ENCODE results near the gene NOCT.
"Not testable (repeated sequence)": the region's sequence is repeated elsewhere in the genome, so short reads cannot be mapped to it uniquely, and the experiment has no call there.

NOCT gene

DNA sequence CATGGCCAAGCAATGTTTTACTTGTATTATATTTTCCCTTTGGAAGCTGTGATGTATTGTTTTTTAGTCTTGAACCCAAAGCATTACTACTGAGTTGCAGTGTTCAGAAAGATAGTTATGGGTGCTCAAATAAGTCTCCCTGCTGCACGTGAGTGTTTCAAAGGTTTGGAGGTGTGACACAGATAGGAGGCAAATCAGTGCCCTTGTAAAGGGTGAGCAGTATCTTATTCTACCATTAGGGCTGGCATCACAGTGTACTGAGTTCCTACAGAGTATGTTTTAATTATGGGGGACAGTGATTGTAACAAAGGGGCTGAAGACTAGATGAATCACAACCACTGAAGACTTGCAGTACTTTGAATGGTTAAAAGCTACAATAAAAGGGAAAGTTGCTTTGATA is 38.3 kb downstream of the NOCT start:
- DNase-seq, result no peak

DNA sequence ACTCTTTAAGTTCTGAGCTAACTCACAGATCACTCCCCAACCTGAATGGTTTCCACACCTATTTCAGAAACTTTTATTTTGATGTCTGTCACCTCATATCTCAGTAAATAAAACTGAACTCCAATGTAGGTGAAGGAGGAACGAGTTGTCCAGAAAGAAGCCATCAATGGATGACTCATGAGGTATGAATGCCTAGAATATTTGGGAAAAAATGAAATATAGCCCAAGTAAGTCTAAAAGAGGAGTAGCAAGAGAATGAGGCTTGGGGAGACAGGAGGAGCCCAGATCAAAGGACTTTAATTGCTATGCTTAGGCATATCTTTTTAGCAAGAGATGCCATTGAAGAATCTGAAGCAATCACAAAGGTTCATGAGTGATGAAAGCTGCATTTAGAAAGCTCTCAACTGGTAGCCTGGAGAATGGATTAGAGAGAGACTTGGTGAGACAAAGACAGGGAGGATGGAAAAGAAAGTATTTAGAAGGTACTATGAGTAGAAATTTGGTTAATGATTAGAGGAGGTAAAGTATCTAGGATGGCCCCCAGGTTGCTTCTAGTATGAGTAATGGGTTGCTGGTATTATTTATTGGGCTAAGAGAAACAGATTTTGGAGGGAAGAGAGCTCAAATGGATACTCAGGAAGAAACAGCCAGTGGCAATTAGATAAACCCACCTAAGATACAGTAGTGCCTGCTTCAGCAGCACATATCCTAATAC is 39.4 kb downstream of the NOCT start:
- DNase-seq, result no peak

DNA sequence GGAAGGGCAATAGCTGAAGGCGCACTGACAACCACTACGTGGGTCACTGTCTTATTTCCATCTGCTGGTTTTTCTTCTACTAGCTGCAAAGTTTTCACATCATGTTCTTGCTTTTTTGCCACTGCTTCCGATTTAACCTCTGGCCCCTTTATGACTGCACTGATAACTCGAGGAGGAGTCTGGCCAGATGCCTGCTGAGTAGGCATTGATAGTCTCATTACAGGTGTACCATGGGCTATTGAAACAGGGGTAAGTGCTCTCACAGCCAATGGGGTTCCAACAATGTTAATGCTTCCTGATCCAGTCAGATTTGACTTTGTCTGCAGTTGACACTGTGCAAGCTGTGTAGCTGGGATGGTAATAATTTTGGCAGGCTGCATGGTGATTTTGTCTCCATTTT is 43.4 kb downstream of the NOCT start:
- DNase-seq, result not testable (repeated sequence)

DNA sequence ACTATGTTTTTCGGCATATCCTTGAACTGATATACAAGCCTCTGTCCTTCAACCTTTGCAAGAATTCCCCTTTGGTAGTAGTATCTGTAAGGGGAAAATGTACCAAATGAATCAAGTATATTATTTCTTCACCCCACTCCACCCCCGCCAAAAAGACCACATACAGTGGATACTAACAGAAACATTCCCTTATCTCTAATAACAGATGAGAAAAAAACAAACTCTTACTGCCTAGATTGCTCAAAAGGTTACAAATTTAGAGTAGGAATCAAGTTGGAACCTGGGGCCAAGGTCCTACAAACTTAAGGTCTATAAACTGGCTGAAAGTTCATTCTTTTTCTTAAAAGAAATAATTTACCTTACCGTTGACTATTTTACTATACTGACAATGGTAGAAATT is 45.0 kb downstream of the NOCT start:
- DNase-seq, result no peak

DNA sequence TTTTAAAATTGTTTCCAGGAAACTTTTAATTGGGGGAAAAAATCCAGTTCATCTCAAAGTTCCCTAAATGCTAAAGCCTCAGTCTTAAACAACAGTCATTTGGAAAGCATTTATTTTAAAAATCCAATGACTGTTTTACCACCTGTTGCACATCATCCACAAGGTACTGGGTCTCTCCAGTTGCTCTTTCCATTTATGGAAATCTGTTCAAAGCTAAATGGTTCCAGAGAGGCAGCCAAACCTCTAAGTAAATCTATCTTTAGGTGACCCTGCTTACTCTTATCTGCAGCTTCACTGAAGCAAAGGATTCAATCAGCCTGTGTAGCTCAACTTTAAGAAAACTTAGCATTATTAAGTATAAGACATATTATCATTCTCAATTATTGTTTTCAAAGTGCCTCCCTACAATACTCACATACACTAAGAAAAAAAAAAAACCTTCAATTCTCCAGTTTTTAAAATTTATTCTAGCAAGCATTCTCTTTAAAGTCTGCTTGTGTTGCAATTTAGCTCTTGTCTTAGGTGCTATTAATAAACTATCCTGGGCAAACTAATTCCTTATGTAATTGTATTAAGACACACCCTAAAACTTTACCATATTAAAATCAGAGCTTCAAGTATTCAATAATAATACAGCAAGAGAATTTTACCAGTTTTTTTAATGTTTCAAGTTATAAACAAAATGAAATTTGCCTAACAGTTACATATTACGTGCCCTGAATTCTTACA is 60.6 kb downstream of the NOCT start:
- DNase-seq, result no peak

DNA sequence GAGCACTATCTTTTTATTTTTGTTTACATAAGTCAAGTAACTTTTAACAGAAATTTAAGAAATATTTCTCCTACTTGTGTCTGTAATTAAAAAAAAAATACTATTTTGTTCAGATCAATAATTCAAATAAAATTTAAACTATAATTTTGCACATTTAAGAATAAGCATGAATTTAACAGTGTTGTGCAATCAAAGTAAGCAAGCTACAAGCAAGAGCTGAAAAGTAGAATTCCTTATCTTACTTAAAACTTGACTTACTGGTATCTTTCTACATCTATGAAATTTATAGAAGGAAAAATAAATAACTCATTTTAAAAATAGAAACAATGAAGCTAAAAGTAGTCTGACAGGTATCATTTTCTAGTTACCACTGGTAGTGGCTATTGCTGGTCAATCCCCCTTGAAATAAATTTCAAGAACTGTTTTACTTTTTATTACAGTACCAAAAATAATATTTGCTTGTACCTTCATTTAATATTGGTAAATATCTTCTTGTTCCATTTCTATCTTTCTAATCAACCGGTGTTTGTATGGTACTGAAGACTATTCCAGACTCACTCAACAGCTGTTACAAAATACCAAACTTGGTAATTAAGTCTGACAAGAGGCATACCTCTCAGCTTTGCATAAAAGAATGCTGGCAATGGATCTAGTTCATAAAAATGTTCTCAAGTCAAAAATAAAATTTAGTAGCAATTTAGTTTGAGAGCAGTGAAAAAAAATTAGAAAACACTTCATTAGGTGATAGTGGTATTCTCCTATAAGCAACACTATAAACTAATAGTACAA is 62.2 kb downstream of the NOCT start:
- no peak for DNase-seq

DNA sequence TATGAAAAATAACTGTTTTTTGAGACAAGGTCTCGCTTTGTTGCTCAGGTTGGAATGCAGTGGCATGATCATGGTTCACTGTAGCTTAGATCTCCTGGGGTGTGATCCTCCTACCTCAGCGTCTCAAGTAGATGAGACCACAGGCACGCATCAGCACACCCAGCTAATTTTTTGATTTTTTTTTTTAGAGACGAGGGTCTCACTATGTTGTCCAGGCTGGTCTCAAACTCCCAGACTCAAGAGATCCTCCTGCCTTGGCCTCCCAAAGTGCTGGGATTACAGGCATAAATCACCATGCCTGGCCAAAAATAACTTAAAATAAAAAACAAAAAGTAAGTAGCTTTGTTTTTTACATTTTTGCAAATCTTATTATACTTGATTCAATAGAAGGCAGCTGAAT is 63.3 kb downstream of the NOCT start:
- DNase-seq, result no peak

DNA sequence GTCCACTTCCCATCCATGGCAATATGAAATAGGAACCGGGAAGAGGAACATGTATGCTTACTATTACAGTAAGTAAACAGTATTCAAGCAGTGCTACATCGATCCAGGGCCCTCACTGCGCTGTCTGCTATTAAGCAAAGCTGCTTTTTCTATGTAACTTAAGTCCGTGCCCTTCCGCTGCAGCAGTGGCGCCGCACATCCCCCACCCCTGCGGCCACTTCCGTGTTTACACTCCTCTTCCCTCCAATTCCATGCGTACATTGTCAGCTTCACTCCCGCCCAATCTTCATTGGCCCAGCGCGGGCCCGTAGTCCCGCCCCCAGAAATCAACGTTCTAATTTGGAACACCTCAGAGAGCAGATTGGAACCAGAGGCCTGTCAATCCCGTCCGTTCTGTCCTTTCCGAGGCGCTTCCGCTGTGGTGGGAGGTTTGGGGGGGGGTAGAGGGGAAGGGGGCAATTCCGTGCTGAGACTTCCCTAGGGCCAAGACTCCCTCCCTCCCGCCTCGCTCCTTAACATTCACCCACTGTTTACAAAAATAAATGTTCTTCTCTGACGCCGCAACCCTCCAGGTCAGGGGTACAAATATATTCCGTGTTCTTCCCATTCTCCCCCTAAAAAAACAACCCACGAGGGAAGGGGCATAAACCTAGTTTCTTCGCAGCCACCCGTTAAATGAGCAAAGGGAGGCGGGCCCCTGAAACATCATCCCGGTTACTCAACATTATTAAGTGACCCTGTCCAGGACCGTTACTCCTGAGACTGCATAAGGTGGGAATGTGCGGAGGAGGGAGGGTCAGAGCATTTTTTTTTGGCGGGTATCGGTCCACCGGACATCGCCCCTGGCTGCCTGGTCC is 67.4 kb downstream of the NOCT start:
- DNase-seq, result peak; percentile 87

DNA sequence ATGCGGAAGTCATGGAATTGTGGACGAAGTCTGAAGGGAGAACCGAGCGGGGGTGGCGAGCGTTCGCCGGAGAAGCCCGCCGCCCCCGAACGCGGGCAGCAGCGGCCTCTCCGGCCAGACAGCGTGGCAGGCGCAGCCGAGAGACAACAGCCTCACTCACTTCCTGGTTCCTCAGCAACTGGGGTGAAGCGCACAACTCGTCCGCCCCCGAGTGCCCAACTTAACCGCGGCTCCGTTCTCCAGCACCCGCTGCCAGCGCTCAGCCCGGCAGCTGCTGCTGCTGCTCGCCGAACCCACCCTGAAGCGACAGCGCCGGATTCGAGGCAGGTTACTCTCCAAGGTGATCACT is 68.0 kb downstream of the NOCT start:
- DNase-seq, result peak; percentile 62

DNA sequence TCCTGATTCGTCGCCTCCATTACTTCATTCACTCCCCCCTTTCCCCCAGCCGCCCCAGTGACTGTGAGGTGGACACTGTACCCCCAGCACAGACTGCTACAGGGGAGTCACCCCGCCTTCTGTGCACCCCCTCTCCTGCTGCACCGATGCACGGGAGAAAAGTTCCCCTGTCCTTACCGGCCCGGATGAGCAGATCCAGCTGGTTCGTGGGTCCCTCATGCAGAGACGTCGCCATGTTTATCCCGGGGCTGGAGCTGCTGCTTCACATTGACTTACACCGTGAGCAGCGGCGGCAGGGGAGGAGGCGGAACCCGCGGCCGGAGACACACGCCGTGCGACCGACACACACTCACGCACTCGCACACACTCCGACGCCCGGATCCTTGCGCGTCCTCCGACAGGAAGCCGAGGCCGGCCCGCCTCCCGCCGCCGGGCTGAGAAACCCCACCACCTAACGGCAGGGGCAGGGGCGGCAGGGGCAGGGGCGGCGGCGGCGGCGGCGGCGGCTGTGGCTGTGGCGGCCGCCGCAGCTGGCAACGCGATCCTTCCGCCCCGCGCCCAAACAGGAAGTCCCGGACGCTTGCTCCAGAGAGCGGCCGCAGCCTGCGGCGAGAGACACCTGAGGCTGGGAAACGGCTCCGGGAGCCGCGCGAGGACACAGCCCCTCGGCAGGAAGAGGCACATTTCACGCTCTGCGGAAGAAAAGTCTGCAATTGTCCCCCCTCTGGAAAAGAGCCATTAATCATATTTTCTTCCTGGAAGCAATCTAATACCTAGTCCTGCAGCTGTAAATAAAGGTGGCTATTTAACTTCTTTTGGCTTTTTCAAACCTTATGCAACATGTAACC is 68.6 kb downstream of the NOCT start:
- DNase-seq, result peak; percentile 84

DNA sequence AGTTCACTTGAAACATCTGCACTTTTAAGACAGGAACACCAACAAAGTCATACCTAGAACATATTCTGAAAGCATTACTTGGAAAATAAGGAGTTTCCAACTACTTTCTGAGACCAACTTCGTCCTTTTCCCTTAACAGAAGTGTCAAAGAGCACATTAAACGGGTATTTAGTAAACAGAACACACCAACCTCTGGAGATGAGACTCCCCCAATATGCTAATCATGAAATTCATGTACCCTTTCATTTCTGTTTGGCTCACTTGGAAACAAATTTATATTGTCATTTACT is 69.2 kb downstream of the NOCT start:
- no peak for DNase-seq

DNA sequence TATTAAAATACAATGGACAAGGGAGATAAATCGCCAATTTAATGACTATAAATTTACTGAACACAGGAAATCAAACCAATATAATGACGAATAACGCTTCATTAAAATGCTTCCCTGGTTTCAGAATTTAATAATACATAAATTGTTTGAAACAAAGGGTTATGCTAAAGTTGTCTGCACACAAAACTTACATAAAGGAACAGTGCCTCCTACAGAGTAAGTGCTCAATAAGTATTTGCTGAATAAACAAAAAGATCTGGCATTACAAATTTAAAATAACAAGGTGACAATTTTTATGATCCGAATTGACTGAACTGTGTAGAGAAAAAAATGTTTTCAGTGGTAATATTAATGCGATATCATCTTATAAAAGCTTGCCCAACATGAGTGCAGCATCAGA is 69.6 kb downstream of the NOCT start:
- no peak for DNase-seq

DNA sequence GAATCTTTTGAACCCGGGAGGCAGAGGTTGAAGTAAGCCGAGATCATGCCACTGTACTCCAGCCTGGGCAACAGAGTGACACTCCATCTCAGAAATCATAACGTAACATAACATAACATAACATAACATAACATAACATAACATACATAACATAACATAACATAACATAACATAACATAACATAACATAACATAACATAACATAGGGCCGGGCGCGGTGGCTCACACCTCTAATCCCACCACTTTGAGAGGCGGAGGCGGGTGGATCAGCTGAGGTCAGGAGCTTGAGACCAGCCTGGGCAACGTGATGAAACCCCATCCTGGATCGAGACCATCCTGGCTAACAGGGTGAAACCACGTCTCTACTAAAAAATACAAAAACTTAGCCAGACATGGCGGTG is 76.7 kb downstream of the NOCT start:
- no peak for DNase-seq

Measured in KG1 (cell line).